ENCODE measurements around the gene SLC30A7.

SLC30A7 gene

DNA sequence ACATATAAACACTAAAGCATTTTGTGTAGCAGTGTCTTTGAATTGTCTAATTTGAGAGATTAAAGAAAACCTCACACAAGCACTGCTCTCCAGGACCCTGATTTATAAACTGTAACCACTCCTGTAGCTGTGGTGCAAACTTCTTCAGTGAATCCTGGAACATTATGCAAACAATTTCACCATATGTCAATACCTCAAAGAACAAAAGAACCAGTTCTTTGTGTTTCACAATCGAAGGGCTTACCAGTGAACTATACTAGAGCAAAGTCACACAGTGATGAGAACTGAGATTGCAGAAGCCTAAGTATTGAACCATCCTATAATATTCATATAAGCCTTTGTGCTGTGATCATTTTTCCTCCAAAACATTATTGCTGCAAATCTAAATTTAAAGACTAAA, 108.2 kb downstream of the SLC30A7 start:
- Histone ChIP-seq H3K4me3 (ENCODE audit: low read depth, low read length) (no peak overlapping the region), H3K27me3 (replicated peaks) (no peaks in the 10 kb centered on the region), H3K36me3 (replicated peaks) (peaks cover 6% of the 10 kb centered on the region), H3K27ac (no peak overlapping the region)
- in situ Hi-C loops (cut with HindIII; ENCODE audit: low pct_ligation_motif_present, low sequenced_read_pairs) = no loop called here
- no peak for DNase-seq
- TF ChIP-seq, protein P1, sequence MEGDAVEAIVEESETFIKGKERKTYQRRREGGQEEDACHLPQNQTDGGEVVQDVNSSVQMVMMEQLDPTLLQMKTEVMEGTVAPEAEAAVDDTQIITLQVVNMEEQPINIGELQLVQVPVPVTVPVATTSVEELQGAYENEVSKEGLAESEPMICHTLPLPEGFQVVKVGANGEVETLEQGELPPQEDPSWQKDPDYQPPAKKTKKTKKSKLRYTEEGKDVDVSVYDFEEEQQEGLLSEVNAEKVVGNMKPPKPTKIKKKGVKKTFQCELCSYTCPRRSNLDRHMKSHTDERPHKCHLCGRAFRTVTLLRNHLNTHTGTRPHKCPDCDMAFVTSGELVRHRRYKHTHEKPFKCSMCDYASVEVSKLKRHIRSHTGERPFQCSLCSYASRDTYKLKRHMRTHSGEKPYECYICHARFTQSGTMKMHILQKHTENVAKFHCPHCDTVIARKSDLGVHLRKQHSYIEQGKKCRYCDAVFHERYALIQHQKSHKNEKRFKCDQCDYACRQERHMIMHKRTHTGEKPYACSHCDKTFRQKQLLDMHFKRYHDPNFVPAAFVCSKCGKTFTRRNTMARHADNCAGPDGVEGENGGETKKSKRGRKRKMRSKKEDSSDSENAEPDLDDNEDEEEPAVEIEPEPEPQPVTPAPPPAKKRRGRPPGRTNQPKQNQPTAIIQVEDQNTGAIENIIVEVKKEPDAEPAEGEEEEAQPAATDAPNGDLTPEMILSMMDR (IDR thresholded peaks at IDR 0.05; ENCODE audit: low read depth, low read length, missing control alignments) = no peak

GRCh38 chr1:101004670-101005069, 108.8 kb downstream of the SLC30A7 start:
- Histone ChIP-seq H3K4me3 (ENCODE audit: low read depth, low read length) (no peak overlapping the region), H3K27me3 (replicated peaks) (no peaks in the 10 kb centered on the region), H3K36me3 (replicated peaks) (peaks cover 5% of the 10 kb centered on the region), H3K27ac (no peak overlapping the region)
- TF ChIP-seq, protein P1 (IDR thresholded peaks at IDR 0.05; ENCODE audit: low read depth, low read length, missing control alignments) = no peak
- DNase-seq = no peak
- in situ Hi-C loops (cut with HindIII; ENCODE audit: low pct_ligation_motif_present, low sequenced_read_pairs) = no loop called here

DNA sequence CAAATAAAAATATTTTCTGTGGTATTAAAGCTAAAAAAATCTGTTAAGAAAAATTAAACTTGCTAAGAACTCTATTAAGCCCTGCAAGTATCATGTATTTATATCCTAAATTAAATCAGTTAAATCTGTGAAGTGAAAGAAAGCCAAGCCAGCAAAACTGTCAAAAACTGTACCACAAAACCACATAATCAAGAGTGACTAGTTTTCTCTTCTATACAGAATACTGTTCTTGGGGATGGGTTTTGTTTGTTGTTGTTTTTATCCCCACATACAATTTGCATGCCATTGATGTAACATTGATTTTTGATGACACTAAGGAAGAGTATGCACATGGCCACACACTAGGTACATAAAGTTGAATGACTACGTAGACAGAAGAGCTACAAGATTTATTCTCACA, 109.3 kb downstream of the SLC30A7 start:
- no peaks in the 10 kb centered on the region for H3K27me3 ChIP-seq (replicated peaks)
- in situ Hi-C loops (cut with HindIII; ENCODE audit: low pct_ligation_motif_present, low sequenced_read_pairs) = no loop called here
- DNase-seq = no peak
- H3K27ac ChIP-seq = no peak overlapping the region
- H3K4me3 ChIP-seq (ENCODE audit: low read depth, low read length) = no peak overlapping the region
- peaks cover 5% of the 10 kb centered on the region for H3K36me3 ChIP-seq (replicated peaks)
- TF ChIP-seq, protein P1 (IDR thresholded peaks at IDR 0.05; ENCODE audit: low read depth, low read length, missing control alignments) = no peak

DNA sequence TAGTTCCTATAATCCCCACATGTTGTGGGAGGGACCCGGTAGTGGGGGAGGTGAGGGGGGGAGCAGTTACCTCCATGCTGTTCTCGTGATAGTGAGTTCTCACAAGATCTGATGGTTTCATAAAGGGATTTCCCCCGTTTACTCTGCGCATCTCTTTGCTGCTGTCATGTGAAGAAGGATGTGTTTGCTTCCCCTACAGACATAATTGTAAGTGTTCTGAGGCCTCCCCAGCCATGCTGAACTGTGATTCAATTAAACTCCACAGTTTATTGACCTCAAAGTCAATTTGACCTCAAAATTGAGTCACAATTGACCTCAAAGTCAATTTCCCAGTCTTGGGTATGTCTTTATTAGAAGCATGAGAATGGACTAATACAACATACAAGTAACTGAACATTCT, 110.0 kb downstream of the SLC30A7 start:
- no peak overlapping the region for H3K4me3 ChIP-seq (ENCODE audit: low read depth, low read length)
- TF ChIP-seq, protein P1 (IDR thresholded peaks at IDR 0.05; ENCODE audit: low read depth, low read length, missing control alignments) = no peak
- H3K27ac ChIP-seq = no peak overlapping the region
- in situ Hi-C loops (cut with HindIII; ENCODE audit: low pct_ligation_motif_present, low sequenced_read_pairs) = no loop called here
- H3K36me3 ChIP-seq (replicated peaks) = peaks cover 4% of the 10 kb centered on the region
- no peaks in the 10 kb centered on the region for H3K27me3 ChIP-seq (replicated peaks)
- DNase-seq = no peak

DNA sequence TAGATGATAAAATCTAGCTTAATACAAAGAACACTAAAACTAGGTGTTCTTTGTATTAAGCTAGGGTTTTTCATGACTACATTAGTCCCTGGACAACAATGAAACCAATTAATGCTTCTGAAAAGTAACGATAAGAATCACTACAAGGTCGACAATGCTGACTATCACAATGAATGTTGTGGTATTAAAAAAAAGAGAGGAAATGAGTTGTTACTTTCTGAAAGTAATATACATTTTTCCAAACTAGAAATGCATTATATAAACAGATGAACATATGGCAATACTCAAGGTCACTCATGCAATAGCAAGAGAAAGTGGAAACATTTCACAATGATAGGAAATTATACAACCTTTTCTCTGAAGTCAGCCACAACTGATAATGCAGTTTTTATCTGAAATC, 110.7 kb downstream of the SLC30A7 start:
- H3K27me3 ChIP-seq (replicated peaks) = no peaks in the 10 kb centered on the region

More for the DNA sequence above, 110.7 kb downstream of the SLC30A7 start:
- in situ Hi-C loops (cut with HindIII; ENCODE audit: low pct_ligation_motif_present, low sequenced_read_pairs) = no loop called here
- H3K4me3 ChIP-seq (ENCODE audit: low read depth, low read length) = no peak overlapping the region
- no peak for DNase-seq
- no peak overlapping the region for H3K27ac ChIP-seq
- TF ChIP-seq, protein P1 (IDR thresholded peaks at IDR 0.05; ENCODE audit: low read depth, low read length, missing control alignments) = no peak
- H3K36me3 ChIP-seq (replicated peaks) = no peaks in the 10 kb centered on the region
